Muscle of back (tissue), 11 donors: ENCODE measurements around the gene C14orf93. TPM values are rescaled to one million over a fixed set of nuclear protein-coding genes. Genes with fewer than 3 reads are reported as not detected.
"Not testable (repeated sequence)": the region's sequence is repeated elsewhere in the genome, so short reads cannot be mapped to it uniquely, and the experiment has no call there.

ENCODE experiments used
- DNase-seq, 3 donors: peaks; one replicate each; pipeline versions ENCODE4 v3.0.0 to v3.0.0-alpha.2; 2013
- polyA plus RNA-seq, 10 donors: library from polyadenylated mRNA; unstranded; fragments of 120-200 nt; gene quantifications; one replicate each; pipeline ENCODE4 v1.2.1, GENCODE V29; 2013; ENCODE audit not compliant: insufficient read length in 10 of 10

C14orf93 gene
- polyA plus RNA-seq, 10 donors = 8.4 to 13.8 (median 10.5) TPM

GRCh38 chr14:22976620-22977433, 33.1 kb downstream of the C14orf93 start:
- peak in 2 of 3 donors; percentile 40 to 64 for DNase-seq

GRCh38 chr14:22974530-22975313, 35.2 kb downstream of the C14orf93 start:
- no peak for DNase-seq

GRCh38 chr14:22973217-22974032, 36.5 kb downstream of the C14orf93 start:
- peak in 2 of 3 donors; percentile 57 to 81 for DNase-seq

- DNase-seq = no peak
Measured at GRCh38 chr14:22972313-22972930, 37.5 kb downstream of the C14orf93 start.

GRCh38 chr14:22971152-22971551, 38.8 kb downstream of the C14orf93 start:
- no peak for DNase-seq

- DNase-seq = no peak
Measured at GRCh38 chr14:22966783-22967269, 43.1 kb downstream of the C14orf93 start.

GRCh38 chr14:22965916-22966782, 43.8 kb downstream of the C14orf93 start:
- not testable (repeated sequence) for DNase-seq

GRCh38 chr14:22962061-22962676, 47.8 kb downstream of the C14orf93 start:
- no peak for DNase-seq

GRCh38 chr14:22955702-22956569, 54.0 kb downstream of the C14orf93 start:
- DNase-seq = peak in 1 of 3 donors; percentile 12

- no peak for DNase-seq
Measured at GRCh38 chr14:22952418-22952817, 57.5 kb downstream of the C14orf93 start.

GRCh38 chr14:22951795-22952194, 58.1 kb downstream of the C14orf93 start:
- DNase-seq = not testable (repeated sequence)

GRCh38 chr14:22945642-22946041, 64.3 kb downstream of the C14orf93 start:
- no peak for DNase-seq

- no peak for DNase-seq
Measured at GRCh38 chr14:22939684-22940083, 70.3 kb downstream of the C14orf93 start.

Other genes starting within 250 kb of the C14orf93 start
- 100 to 1,000 TPM; 164 to 260 (median 214) TPM for gene OXA1L, start 243.5 kb downstream of the C14orf93 start, polyA plus RNA-seq
- 10 to 100 TPM; 19.5 to 31.4 (median 25.9) TPM for gene SLC7A7, start 194.7 kb downstream of the C14orf93 start, polyA plus RNA-seq
- 10 to 100 TPM; 52.4 to 74.3 (median 64.1) TPM for gene MRPL52, start 180.3 kb downstream of the C14orf93 start, polyA plus RNA-seq
- gene MMP14, start 173.6 kb downstream of the C14orf93 start, polyA plus RNA-seq = 100 to 1,000 TPM; 138 to 238 (median 186) TPM
- 10 to 100 TPM; 31.1 to 47.0 (median 41.9) TPM for gene LRP10, start 138.4 kb downstream of the C14orf93 start, polyA plus RNA-seq
- gene REM2, start 126.9 kb downstream of the C14orf93 start, polyA plus RNA-seq = under 1 TPM in 8 of 10 donors, not detected in 2; 0.09 to 0.16 (median 0.13) TPM
- 10 to 100 TPM; 49.2 to 64.7 (median 54.2) TPM for gene RBM23, start 91.0 kb downstream of the C14orf93 start, polyA plus RNA-seq
- 10 to 100 TPM; 50.8 to 88.7 (median 68.7) TPM for gene PRMT5, start 80.8 kb downstream of the C14orf93 start, polyA plus RNA-seq
- gene HAUS4, start 53.1 kb downstream of the C14orf93 start, polyA plus RNA-seq = 10 to 100 TPM; 28.3 to 43.9 (median 36.7) TPM
- 10 to 100 TPM; 27.1 to 54.6 (median 41.4) TPM for gene AJUBA, start 27.6 kb downstream of the C14orf93 start, polyA plus RNA-seq
- gene PSMB5, start 24.8 kb upstream of the C14orf93 start, polyA plus RNA-seq = 100 to 1,000 TPM; 181 to 282 (median 212) TPM
- gene PSMB11, start 32.1 kb upstream of the C14orf93 start, polyA plus RNA-seq = not detected
- 1 to 10 TPM; 2.8 to 5.5 (median 3.8) TPM for gene CDH24, start 47.4 kb upstream of the C14orf93 start, polyA plus RNA-seq
- 100 to 1,000 TPM; 103 to 183 (median 143) TPM for gene ACIN1, start 85.0 kb upstream of the C14orf93 start, polyA plus RNA-seq
- gene C14orf119, start 85.4 kb upstream of the C14orf93 start, polyA plus RNA-seq = 10 to 100 TPM; 43.6 to 66.0 (median 52.5) TPM
- not detected for gene CIROP, start 94.8 kb upstream of the C14orf93 start, polyA plus RNA-seq
- gene CEBPE, start 109.1 kb upstream of the C14orf93 start, polyA plus RNA-seq = under 1 TPM in 6 of 10 donors, not detected in 4; 0.13 to 0.25 (median 0.18) TPM
- gene SLC7A8, start 173.5 kb upstream of the C14orf93 start, polyA plus RNA-seq = 10 to 100 TPM in 2 of 10 donors, 1 to 10 TPM in 8; 3.5 to 15.3 (median 4.0) TPM
- under 1 TPM in 3 of 10 donors, not detected in 7; 0.28 to 0.80 (median 0.35) TPM for gene RNF212B, start 227.8 kb upstream of the C14orf93 start, polyA plus RNA-seq